GM21381 (cell line): ENCODE results near the gene TREML2.

Experiments
- ATAC-seq: cut with Tn5 transposase; IDR thresholded peaks from one replicate; pipeline ENCODE4 v1.9.1; 2021; ENCODE audit warnings: mild to moderate bottlenecking, moderate library complexity; ENCODE audit not compliant: unreplicated experiment

The TREML2 gene

DNA sequence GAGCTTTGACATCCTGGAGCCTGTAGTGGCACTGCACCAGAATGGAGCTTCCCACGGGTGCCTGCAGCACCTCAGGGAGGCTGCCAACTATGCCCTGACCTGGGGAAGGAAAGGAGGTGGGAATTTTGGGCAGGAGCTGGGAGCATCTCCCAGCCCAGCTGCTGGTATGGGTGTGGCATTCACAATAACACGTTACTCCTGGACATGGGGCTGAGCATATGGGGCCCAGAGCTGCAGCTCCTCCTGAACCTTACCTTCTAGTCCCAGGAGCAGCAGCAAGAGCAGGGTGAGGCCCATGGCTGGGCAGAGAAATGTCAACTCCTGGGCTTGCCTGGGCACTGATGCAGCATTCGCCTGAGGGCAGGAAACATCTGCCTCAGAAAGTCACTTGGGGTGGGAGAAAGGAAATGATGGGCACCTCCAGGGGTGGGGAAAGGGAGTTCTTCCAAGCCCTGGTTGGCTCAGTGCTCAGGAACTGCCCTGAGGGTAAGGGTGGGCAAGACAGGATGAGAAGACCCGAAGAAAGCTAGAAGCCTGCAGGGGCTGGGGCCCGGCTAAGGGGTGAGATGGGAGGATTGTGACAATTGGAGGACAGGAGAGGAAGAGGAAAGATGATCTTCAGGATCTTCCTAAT lies 46.8 kb downstream of the TREML2 start, which contains the start of gene TREML1:
TREML1 (minus strand) TSS at position 356 of the 634 bp plus-strand sequence; CDS start at position 297, 59 bp downstream.
- ATAC-seq, result no peak

DNA sequence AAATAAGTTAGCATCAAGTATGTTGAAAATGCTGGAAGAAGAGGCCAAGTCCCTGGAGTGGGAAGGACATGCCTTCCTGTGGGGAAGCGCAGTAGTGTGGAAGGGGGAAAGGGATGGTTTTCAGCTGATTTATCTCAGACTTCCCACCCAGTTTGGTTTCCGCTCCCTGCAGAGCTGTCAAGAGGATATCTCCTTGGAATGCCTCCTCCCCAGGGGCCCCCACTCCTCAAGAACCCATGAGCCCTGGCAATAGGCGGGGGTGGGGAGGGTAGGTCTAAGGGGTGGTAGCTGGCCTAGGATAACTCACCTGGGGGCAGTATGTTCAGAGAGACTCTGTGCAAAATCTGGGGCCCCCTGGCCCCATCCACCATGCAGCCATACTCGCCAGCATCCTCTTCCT lies 47.5 kb downstream of the TREML2 start:
- ATAC-seq, result no peak

DNA sequence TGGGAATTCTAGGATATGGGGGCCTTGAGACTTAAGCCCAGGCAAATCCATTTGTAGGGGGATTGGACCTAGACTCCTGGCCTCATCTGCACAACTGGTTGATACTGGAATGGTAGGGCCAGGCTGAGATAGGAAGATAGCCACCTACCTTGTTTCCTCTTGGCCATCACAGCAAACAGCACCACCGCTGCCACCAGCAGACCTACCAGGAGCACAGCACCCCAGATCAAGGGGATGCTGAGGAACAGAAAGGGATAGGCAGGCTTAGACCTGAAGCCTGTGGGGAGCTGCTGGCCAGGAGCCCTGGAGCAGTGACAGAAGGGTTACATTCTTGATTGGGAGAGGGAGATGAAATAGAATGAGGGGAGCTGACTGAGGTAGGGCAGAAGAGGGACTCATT lies 50.3 kb downstream of the TREML2 start:
- no peak for ATAC-seq

GRCh38 chr6:41147917-41148316 lies 53.0 kb downstream of the TREML2 start:
- no peak for ATAC-seq
